ENCODE data around the gene EXOSC6. TPM values are rescaled to one million over a fixed set of nuclear protein-coding genes. Genes with fewer than 3 reads are reported as not detected.
"Not testable (repeated sequence)": the region's sequence is repeated elsewhere in the genome, so short reads cannot be mapped to it uniquely, and the experiment has no call there.

EXOSC6 gene
- total RNA-seq, 2 donors from 2014 or later = 11.2 to 15.2 TPM

- peak overlapping the region; percentile 64 for H3K27ac ChIP-seq
- no peaks in the 10 kb centered on the region for H3K9me3 ChIP-seq
Measured at GRCh38 chr16:70250748-70251628, 752 bp downstream of the EXOSC6 start.

GRCh38 chr16:70249697-70250096, 2.0 kb downstream of the EXOSC6 start:
- H3K4me3 ChIP-seq; DNase-seq (ENCODE audit: low spot score); H3K27me3 ChIP-seq; H3K27ac ChIP-seq; H3K9me3 ChIP-seq: not testable (repeated sequence)
- Histone ChIP-seq H3K36me3 (peaks cover 27% of the 10 kb centered on the region), H3K4me1 (peaks cover 0 to 22% of the 10 kb centered on the region in 2 donors)

More at GRCh38 chr16:70250748-70251628, 752 bp downstream of the EXOSC6 start:
- no peak for TF ChIP-seq CTCF (IDR thresholded peaks at IDR 0.05)
- H3K4me3 ChIP-seq = peak overlapping the region; percentile 70 to 84
- DNase-seq (ENCODE audit: low spot score) = peak; percentile 58
- H3K27me3 ChIP-seq = no peaks in the 10 kb centered on the region
- peaks cover 0 to 22% of the 10 kb centered on the region in 2 donors for H3K4me1 ChIP-seq
- H3K36me3 ChIP-seq = peaks cover 40% of the 10 kb centered on the region

GRCh38 chr16:70238773-70239172, 13.0 kb downstream of the EXOSC6 start:
- not testable (repeated sequence) for H3K9me3 ChIP-seq; DNase-seq (ENCODE audit: low spot score); H3K4me1 ChIP-seq; H3K27me3 ChIP-seq; H3K27ac ChIP-seq; H3K4me3 ChIP-seq; H3K36me3 ChIP-seq

GRCh38 chr16:70231831-70232230, 19.9 kb downstream of the EXOSC6 start:
- not testable (repeated sequence) for DNase-seq (ENCODE audit: low spot score); H3K9me3 ChIP-seq; H3K4me1 ChIP-seq; H3K27me3 ChIP-seq; H3K4me3 ChIP-seq; H3K27ac ChIP-seq
- H3K36me3 ChIP-seq = peaks cover 28% of the 10 kb centered on the region

- H3K9me3 ChIP-seq; H3K4me1 ChIP-seq; DNase-seq (ENCODE audit: low spot score); H3K27me3 ChIP-seq; H3K27ac ChIP-seq; H3K4me3 ChIP-seq: not testable (repeated sequence)
- peaks cover 21% of the 10 kb centered on the region for H3K36me3 ChIP-seq
Measured at GRCh38 chr16:70226024-70226423, 25.7 kb downstream of the EXOSC6 start.

GRCh38 chr16:70225430-70225829, 26.3 kb downstream of the EXOSC6 start:
- not testable (repeated sequence) for H3K27me3 ChIP-seq; H3K27ac ChIP-seq; H3K4me3 ChIP-seq; H3K4me1 ChIP-seq; DNase-seq (ENCODE audit: low spot score); H3K9me3 ChIP-seq
- peaks cover 20% of the 10 kb centered on the region for H3K36me3 ChIP-seq

GRCh38 chr16:70224645-70225044, 27.1 kb downstream of the EXOSC6 start:
- H3K9me3 ChIP-seq; H3K4me1 ChIP-seq; DNase-seq (ENCODE audit: low spot score); H3K4me3 ChIP-seq; H3K27me3 ChIP-seq; H3K27ac ChIP-seq: not testable (repeated sequence)
- peaks cover 23% of the 10 kb centered on the region for H3K36me3 ChIP-seq

GRCh38 chr16:70223971-70224513, 27.7 kb downstream of the EXOSC6 start:
- peaks cover 20% of the 10 kb centered on the region for H3K36me3 ChIP-seq
- not testable (repeated sequence) for H3K27ac ChIP-seq, H3K9me3 ChIP-seq

GRCh38 chr16:70223216-70223615, 28.5 kb downstream of the EXOSC6 start:
- not testable (repeated sequence) for H3K9me3 ChIP-seq; H3K4me1 ChIP-seq; H3K4me3 ChIP-seq; DNase-seq (ENCODE audit: low spot score); H3K27me3 ChIP-seq; H3K27ac ChIP-seq
- H3K36me3 ChIP-seq = peaks cover 20% of the 10 kb centered on the region

More at GRCh38 chr16:70223971-70224513, 27.7 kb downstream of the EXOSC6 start:
- DNase-seq (ENCODE audit: low spot score); H3K4me1 ChIP-seq; H3K4me3 ChIP-seq; H3K27me3 ChIP-seq: not testable (repeated sequence)

GRCh38 chr16:70222574-70222973, 29.2 kb downstream of the EXOSC6 start:
- peaks cover 16% of the 10 kb centered on the region for H3K36me3 ChIP-seq
- H3K27ac ChIP-seq; H3K4me1 ChIP-seq; H3K4me3 ChIP-seq; H3K27me3 ChIP-seq; DNase-seq (ENCODE audit: low spot score); H3K9me3 ChIP-seq: not testable (repeated sequence)

- not testable (repeated sequence) for H3K4me1 ChIP-seq; H3K4me3 ChIP-seq; H3K27ac ChIP-seq; H3K36me3 ChIP-seq; DNase-seq (ENCODE audit: low spot score); H3K27me3 ChIP-seq; H3K9me3 ChIP-seq
Measured at GRCh38 chr16:70218586-70218985, 33.2 kb downstream of the EXOSC6 start.

- not testable (repeated sequence) for H3K27ac ChIP-seq; H3K36me3 ChIP-seq; H3K4me1 ChIP-seq; DNase-seq (ENCODE audit: low spot score); H3K27me3 ChIP-seq; H3K9me3 ChIP-seq; H3K4me3 ChIP-seq
Measured at GRCh38 chr16:70206382-70206781, 45.4 kb downstream of the EXOSC6 start.

GRCh38 chr16:70204668-70205405, 46.9 kb downstream of the EXOSC6 start:
- not testable (repeated sequence) for H3K36me3 ChIP-seq; H3K4me3 ChIP-seq; DNase-seq (ENCODE audit: low spot score); H3K27ac ChIP-seq; H3K9me3 ChIP-seq; H3K27me3 ChIP-seq; H3K4me1 ChIP-seq
